Activated CD8-positive, alpha-beta memory T cell treated with anti-CD3 and anti-CD28 coated beads, Interleukin-2, amount 50 U/mL, for 4 hours (primary cell): ENCODE results near the gene MED6.

Experiments used
- DNase-seq: peaks from one replicate; pipeline ENCODE4 v3.0.0-alpha.2; 2020

The MED6 gene

GRCh38 chr14:70597731-70598130, 2.7 kb downstream of the MED6 start:
- no peak for DNase-seq

GRCh38 chr14:70595443-70596185, 4.8 kb downstream of the MED6 start:
- no peak for DNase-seq

DNA sequence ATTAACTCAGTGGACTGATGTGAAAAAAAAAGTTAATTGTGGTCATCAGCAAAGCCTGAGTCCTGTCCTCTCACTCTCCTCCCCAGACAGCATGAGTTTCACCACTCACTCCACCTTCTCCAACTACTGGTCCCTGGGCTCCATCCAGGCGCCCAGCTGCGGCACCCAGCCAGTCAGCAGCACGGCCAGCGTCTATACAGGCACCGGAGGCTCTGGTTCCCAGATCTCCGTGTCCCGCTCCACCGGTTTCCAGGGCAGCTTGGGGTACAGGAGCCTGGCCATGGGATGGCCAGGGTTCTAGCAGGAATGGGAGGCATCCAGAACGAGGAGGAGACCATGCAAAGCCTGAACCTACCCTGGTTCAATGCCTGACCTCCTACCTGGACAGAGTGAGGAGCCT, 6.0 kb downstream of the MED6 start:
- no peak for DNase-seq

DNA sequence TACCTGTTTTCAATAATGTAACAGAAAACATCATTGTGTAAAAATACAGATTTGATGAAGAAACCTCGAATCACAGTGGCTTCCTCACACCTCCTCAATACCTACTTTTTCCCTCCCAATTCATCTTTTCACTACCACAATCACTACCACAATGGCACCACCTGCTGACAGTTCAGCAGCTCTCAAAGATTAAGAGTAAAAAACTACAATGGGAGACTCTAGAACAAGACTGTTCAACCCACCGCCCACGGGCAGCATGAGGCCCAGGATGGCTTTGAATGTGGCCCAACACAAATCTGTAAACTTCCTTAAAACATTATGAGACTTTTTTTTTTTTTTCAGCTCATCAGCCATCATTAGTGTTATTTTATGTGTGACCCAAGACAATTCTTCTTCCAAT, 15.2 kb downstream of the MED6 start:
- DNase-seq, result no peak

DNA sequence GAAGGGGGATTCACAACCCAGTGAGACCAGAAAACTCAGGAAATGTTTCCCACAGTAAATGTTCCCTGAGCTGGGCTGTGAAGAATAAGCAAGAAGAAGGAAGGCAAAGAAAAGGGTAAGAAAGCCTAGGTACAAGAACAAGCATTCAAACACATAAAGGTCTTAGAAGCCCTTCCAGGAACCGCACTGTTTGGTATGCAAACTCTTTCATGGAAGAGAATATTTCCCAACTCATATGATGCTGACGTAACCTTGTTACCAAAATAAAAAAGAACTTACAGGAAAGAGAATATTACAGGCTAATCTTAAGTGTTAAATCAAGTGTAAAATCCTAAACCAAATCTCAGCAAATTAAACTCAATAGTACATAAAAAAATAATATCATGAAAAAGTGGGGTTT, 23.6 kb downstream of the MED6 start:
- no peak for DNase-seq

DNA sequence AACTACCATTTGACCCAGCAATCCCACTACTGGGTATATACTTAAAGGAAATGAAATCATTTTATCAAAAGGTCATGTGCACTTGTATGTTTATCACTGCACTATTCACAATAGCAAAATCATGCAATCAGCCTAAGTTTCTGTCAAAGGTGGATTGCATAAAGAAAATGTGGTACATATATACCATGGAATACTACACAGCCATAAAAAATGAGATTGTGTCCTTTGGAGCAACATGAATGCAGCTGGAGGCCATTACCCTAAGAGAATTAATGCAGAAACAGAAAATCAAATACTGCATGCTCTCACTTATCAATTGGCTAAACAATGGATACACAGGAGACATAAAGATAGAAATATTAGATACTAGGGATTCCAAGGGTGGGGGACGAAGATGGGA, 27.4 kb downstream of the MED6 start:
- no peak for DNase-seq

DNA sequence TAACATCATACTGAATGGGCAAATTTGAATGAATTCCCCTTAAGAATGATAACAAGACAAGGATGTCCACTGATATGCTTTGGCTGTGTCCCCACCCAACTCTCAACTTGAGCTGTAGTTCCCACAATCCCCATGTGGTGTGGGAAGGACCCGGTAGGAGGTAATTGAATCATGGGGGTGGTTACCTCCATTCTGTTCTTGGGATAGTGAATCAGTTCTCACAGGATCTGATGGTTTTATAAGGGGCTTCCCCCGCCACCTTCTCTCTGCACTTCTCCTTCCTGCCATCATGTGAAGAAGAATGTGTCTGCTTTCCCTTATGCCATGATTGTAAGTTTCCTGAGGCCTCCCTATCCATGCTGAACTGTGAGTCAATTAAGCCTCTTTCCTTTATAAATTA, 29.3 kb downstream of the MED6 start:
- no peak for DNase-seq

DNA sequence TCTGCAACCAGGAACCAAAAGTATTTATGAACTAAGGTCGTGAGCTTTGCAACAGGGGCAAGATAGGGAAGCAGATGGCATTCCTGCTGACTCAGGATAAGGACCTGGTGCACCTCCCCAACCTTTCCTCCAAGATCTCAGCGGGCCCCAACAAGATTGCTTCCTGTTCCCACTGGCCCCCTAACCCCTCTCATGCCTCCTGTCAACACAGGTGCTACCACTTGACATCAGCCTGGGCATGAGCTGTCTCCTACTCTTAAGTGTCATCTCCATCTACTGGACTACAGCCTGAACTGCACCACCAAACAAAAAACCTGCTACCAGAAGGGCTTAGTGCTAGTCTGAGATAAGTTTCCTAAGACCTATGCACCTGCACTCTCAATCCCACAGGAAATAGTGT, 32.7 kb downstream of the MED6 start:
- DNase-seq, result no peak

DNA sequence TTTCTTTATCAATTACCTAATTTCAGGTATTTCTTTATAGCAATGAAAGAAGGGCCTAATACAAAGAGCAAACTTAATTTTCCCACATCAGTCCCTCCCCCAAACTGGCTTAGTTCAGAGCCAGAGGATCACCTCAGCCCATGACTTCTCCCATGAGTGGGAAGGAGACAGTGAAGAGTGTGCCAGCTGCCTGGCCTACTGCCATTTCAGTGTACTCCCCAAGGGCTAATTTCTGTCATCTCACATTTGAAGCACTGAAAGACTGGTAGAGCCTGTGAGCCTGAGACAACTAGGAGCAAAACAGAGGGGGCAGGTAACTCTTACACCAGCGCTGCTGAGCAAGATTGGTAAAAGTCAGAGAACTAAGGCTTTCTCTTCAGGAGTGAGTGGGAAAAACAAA, 36.6 kb downstream of the MED6 start:
- no peak for DNase-seq

GRCh38 chr14:70563417-70563816, 37.0 kb downstream of the MED6 start:
- DNase-seq, result no peak

GRCh38 chr14:70558356-70558755, 42.1 kb downstream of the MED6 start:
- DNase-seq, result no peak

DNA sequence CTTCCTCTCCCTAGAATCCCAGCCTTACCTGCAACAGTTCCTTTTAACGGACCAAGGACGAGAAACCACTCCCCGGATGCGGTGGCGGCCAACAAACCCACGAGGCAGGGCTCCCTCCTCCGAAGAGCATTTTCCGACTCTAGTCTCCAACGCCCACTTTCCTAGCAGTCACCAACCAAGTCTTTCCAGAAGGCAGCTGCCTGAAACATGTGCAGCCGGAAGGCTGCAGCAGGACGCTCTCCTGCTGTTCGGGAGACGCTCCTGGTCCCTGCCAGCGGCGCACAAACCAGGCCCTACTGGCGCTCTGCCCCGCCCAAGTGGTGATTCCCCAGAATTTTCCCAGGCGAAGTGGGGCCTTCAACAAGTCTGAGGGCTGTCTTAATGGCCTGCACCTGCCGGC, 44.6 kb downstream of the MED6 start:
- DNase-seq, result no peak

GRCh38 chr14:70538087-70538486, 62.4 kb downstream of the MED6 start:
- no peak for DNase-seq

DNA sequence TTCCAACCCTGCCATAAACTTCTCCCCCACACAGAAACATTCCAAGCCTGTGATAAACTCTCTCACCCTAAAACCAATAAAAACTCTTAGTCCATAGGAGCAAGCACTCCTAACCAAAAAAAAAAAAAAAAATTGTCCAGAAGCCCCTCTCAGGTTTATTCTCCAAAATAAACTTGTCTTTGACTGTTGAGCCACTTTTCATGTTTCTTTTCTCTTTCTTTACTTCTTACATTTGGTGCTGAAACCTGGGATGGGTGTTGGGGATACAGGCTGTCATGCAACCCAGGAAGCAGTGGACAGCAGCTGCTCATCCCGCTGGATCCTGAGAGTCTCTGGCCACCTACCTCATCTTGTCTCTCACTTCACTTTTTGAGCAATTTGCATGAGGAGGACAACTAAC, 63.6 kb downstream of the MED6 start:
- no peak for DNase-seq

- no peak for DNase-seq
Observed at GRCh38 chr14:70534904-70535303, 65.6 kb downstream of the MED6 start, which contains the start of gene ADAM20. Gene ADAM20, minus strand, starts transcription at chr14:70535004. Its CDS starts 10,247 bp downstream, at chr14:70524757.
